ENCODE results near the gene TMEM95. TPM values are rescaled to one million over a fixed set of nuclear protein-coding genes. Genes with fewer than 3 reads are reported as not detected.
A peak's percentile ranks its signal among the peaks of the same experiment; 100 is the strongest.

The TMEM95 gene
- total RNA-seq, 1 experiment from 2014 or later: 0.50 TPM

DNA sequence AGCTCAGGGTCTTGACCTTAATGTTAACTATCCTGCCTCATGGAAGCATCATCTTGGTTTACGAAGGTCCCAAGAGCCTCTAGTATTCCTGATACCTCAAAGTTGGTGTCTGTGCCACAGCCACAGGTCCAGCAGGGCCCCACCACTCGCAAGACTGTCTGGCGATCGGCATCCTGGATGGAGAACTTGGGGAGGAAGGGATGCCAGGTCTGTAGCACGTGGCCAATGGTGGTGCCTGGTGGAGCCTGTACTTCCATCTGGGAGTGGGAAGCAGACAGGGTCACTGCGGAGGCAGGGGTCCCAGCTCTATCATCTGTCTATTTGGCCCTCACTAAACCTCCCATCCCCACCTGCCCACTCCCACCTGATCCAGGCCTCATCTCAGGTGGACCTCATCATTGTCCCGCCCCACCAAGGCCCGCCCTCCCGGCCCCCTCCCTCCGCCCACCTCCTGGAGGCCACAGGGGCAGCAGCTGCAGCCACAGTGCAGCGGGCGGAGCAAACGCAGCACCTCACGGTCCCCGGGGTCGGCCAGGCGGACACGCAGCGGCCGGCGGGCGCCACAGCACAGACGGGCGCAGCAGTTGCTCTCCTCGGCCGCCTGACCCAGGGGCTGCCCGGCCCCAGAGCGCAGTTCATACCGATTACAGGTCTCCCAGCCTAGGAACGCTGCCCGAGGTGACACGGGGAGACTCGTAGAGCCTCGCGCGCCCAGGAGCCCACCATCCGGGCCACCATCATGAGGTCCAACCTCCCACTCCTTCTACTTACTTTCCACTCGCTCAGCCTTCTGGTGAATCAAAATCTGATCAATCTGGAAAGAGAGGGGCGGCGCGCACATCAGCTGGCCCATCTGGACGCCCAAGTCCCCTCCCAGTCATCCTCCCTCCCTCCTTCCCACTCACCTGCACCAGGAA is 38.0 kb downstream of the TMEM95 start:
- Histone ChIP-seq H3K9me2 (ENCODE audit: insufficient read depth) (no peaks in the 10 kb centered on the region), H2AFZ (no peak overlapping the region), H3K27ac (no peak overlapping the region), H3K4me2 (peak overlapping the region; percentile 95), H3K27me3 (ENCODE audit: insufficient read depth, low read depth) (no peaks in the 10 kb centered on the region), H3K4me3 (peak overlapping the region; percentile 78), H3K79me2 (ENCODE audit: low read depth) (no peaks in the 10 kb centered on the region), H3K4me1 (replicated peaks; ENCODE audit: insufficient read depth) (0 out of 2 replicates have a peak, but pooled peaks cover 3% of the 10 kb centered on the region), H3F3A (ENCODE audit: insufficient read depth, low read depth) (peaks cover 8% of the 10 kb centered on the region; the same call in 1 of the 2 replicates), H3K36me3 (ENCODE audit: low read depth) (no peaks in the 10 kb centered on the region), H3K9me3 (ENCODE audit: insufficient read depth, low read depth) (no peaks in the 10 kb centered on the region), H4K20me1 (ENCODE audit: insufficient read depth) (no peaks in the 10 kb centered on the region)
- ChIA-PET CTCF (no interaction called here), POLR2A (ENCODE audit: unreplicated experiment) (interaction anchor here (0.6 to 0.8 kb wide), 3 partner anchors 35 to 92 kb away, joined by 3 to 6 read pairs (median 5); no protein-coding TSS in a partner anchor)
- intact Hi-C loops (cut with micrococcal nuclease; ENCODE audit: unreplicated experiment): no loop called here
- TF ChIP-seq CTCF (conservative IDR thresholded peaks at IDR 0.05): no peak
- TF ChIP-seq EZH2 (IDR thresholded peaks at IDR 0.05; ENCODE audit: low read depth): no peak
- DNase-seq: no peak
- BruUV-seq (replicated peaks): no TSS peak

DNA sequence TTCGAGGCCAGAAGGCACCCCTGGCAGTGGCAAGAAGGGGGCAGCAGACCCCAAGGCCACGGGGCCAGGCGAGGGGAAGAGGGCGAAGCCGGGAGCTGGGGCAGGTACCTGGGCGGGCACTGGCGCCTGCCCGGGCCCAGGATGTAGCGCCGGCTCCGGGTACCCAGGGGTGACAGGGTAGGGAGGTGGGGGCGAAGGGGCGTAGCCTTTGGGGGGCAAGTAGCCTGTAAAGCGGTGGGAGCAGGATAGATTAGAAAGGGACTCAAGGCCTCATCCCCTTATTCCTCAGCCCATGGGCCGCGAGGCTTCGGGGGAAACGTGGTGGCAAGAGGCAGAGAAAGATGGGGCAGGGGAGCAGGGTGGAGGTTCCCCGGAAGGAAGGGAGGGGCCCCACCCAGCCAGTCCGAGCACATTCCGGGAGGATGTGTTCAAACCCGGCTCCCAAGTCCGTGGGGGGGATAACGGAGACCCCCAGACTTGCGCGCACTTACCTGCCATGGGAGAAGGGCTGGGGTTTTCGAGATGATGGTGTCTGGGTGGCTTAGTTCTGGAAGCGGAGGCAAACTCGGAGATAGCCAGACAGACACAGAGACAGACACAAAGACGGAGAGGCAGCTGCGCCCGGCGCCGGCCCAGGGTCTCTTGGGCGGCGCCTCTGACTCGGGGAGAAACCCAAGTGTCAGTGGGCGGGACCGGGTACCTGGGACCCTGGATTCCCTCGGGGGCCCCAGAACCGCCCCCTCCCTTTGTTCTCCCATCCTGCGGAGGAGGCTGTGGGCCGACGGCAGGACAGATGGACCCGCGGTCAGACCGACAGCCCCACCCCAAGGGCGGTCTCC is 38.9 kb downstream of the TMEM95 start:
- H2AFZ ChIP-seq: peak overlapping the region; percentile 71; the same call in 1 of the 2 replicates
- intact Hi-C loops (cut with micrococcal nuclease; ENCODE audit: unreplicated experiment): loop anchor here (1.0 to 2.0 kb wide), 3 partner anchors 10 to 165 kb away; partner anchors contain the start of genes TMEM256 and TNFSF13

More for the DNA sequence above, 38.9 kb downstream of the TMEM95 start:
- Histone ChIP-seq H3K36me3 (ENCODE audit: low read depth) (no peaks in the 10 kb centered on the region), H3K27ac (no peak overlapping the region), H3K27me3 (ENCODE audit: insufficient read depth, low read depth) (no peaks in the 10 kb centered on the region), H3K4me2 (peak overlapping the region; percentile 95), H4K20me1 (ENCODE audit: insufficient read depth) (no peaks in the 10 kb centered on the region), H3K4me1 (replicated peaks; ENCODE audit: insufficient read depth) (0 out of 2 replicates have a peak, but pooled peaks cover 3% of the 10 kb centered on the region), H3K9me2 (ENCODE audit: insufficient read depth) (no peaks in the 10 kb centered on the region), H3K9me3 (ENCODE audit: insufficient read depth, low read depth) (no peaks in the 10 kb centered on the region), H3K79me2 (ENCODE audit: low read depth) (no peaks in the 10 kb centered on the region), H3F3A (ENCODE audit: insufficient read depth, low read depth) (peaks cover 8% of the 10 kb centered on the region; the same call in 1 of the 2 replicates), H3K4me3 (peak overlapping the region; percentile 78)
- peak in 1 of 2 experiments; percentile 54 for DNase-seq
- BruUV-seq (replicated peaks): TSS peak; percentile 35
- CTCF ChIA-PET: interaction anchor here (1.0 kb wide), 1 partner anchor 42 kb away, joined by 3 read pairs; the partner anchor contains the start of gene TMEM102
- POLR2A ChIA-PET (ENCODE audit: unreplicated experiment): interaction anchor here (0.5 to 1.3 kb wide), 8 partner anchors 8 to 196 kb away, joined by 3 to 31 read pairs (median 4); partner anchors contain the start of genes SOX15, TMEM102 and TMEM256
- TF ChIP-seq CTCF (conservative IDR thresholded peaks at IDR 0.05) (no peak), EZH2 (IDR thresholded peaks at IDR 0.05; ENCODE audit: low read depth) (no peak)
